ENCODE measurements around the gene PHACTR3.

DNA sequence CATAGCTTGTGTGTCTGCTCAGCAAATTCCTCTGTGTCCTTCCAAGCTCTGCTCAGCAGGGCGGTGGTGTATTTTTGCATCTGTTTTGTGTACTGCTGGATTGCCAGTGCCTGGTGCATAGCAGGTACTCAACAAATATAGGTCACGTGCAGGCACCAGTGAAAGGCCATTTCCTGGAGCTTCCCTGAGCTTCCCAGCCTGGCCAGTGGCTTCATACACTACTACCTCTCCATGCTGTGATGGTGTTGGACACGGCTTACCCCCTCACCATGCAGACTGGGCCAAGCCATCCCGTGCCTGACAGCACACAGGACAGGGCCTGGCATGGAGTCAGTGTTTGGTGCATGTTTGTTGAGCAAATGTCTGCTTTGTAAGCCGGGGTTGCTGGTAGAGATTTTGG is 7.7 kb upstream of the PHACTR3 start:
- TF ChIP-seq POLR2A (IDR thresholded peaks at IDR 0.05) (no peak), POLR2AphosphoS5 (IDR thresholded peaks at IDR 0.05) (no peak), EP300 (IDR thresholded peaks at IDR 0.05) (no peak)
- TF ChIP-seq, protein P1, sequence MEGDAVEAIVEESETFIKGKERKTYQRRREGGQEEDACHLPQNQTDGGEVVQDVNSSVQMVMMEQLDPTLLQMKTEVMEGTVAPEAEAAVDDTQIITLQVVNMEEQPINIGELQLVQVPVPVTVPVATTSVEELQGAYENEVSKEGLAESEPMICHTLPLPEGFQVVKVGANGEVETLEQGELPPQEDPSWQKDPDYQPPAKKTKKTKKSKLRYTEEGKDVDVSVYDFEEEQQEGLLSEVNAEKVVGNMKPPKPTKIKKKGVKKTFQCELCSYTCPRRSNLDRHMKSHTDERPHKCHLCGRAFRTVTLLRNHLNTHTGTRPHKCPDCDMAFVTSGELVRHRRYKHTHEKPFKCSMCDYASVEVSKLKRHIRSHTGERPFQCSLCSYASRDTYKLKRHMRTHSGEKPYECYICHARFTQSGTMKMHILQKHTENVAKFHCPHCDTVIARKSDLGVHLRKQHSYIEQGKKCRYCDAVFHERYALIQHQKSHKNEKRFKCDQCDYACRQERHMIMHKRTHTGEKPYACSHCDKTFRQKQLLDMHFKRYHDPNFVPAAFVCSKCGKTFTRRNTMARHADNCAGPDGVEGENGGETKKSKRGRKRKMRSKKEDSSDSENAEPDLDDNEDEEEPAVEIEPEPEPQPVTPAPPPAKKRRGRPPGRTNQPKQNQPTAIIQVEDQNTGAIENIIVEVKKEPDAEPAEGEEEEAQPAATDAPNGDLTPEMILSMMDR (IDR thresholded peaks at IDR 0.05): no peak

All from suprapubic skin (tissue), 4 donors.